Stomach (tissue), 9 donors: ENCODE data around the gene NIFK. TPM values are rescaled to one million over a fixed set of nuclear protein-coding genes. Genes with fewer than 3 reads are reported as not detected.
A peak's percentile ranks its signal among the peaks of the same experiment; 100 is the strongest.

Source experiments
- DNase-seq, 2 donors: peaks; one replicate each; pipeline versions ENCODE4 v3.0.0 to v3.0.0-alpha.2; 2013 to 2019
- H3K27ac ChIP-seq, 5 donors: fragments of 200-600 bp in 4 of 5; sonication (generic) in 4 of 5; one replicate each; pipeline ENCODE4 v1.5.1; 2013 to 2019; ENCODE audit warnings: mild to moderate bottlenecking in 1 of 5, moderate library complexity in 1 of 5
- H3K27me3 ChIP-seq, 3 donors: fragments of 200-600 bp; sonication (generic); one replicate each; pipeline ENCODE4 v1.5.1; 2017 to 2019; ENCODE audit warnings: mixed run types in 1 of 3
- H3K36me3 ChIP-seq, 4 donors: fragments of 200-600 bp; sonication (generic); 1 replicate in 3 of 4; 2 replicates in 1 of 4; pipeline ENCODE4 v1.5.1; 2016 to 2019
- H3K4me1 ChIP-seq, 4 donors: fragments of 200-600 bp; sonication (generic); one replicate each; pipeline ENCODE4 v1.5.1; 2016 to 2019
- H3K4me3 ChIP-seq, 4 donors: fragments of 200-600 bp; sonication (generic) in 3 of 4; one replicate each; pipeline ENCODE4 v1.5.1; 2016 to 2019; ENCODE audit warnings: mild to moderate bottlenecking in 1 of 4
- H3K9me3 ChIP-seq, 4 donors: fragments of 200-600 bp; sonication (generic); one replicate each; pipeline ENCODE4 v1.5.1; 2016 to 2019
- EP300 ChIP-seq: sonication (generic); formaldehyde crosslinking; IDR thresholded peaks from one replicate; pipeline ENCODE4 v1.6.1; 2017; ENCODE audit warnings: antibody characterized with exemption
- POLR2A ChIP-seq, 4 donors: fragments of 450-650 bp; IDR thresholded peaks; one replicate each; pipeline ENCODE4 v1.6.1; 2016; ENCODE audit warnings: antibody characterized with exemption in 4 of 4, control low read depth in 2 of 4, mild to moderate bottlenecking in 1 of 4, moderate library complexity in 1 of 4
- POLR2AphosphoS5 ChIP-seq, 3 donors: sonication (generic); formaldehyde crosslinking; IDR thresholded peaks; one replicate each; pipeline ENCODE4 v1.6.1; 2016; ENCODE audit warnings: antibody characterized with exemption in 3 of 3
- WGBS, 5 donors: extraction: QIAGEN DNeasy Blood & Tissue Kit in 3 of 5; methylation state at CpG; one replicate each; pipeline versions ENCODE4 v1.1.5 to v1.1.7; 2013 to 2018; 5-methylcytosine and 5-hydroxymethylcytosine counted together
- intact Hi-C: fragments of 100-400 bp; cut with DNase I; formaldehyde crosslinking; loops from one replicate; pipeline ENCODE4 v1.15.1; 2023; ENCODE audit warnings: low total_unique reads
- polyA plus RNA-seq, 3 donors: library from polyadenylated mRNA; stranded (reverse); fragments of 200-250 nt; gene quantifications; one replicate each; pipeline ENCODE4 v1.2.3, GENCODE V29; 2013
- total RNA-seq, 5 donors: library from RNA; depleted of rRNA; stranded (reverse); fragments of >200 nt; gene quantifications; one replicate each; pipeline versions ENCODE4 v1.1.0 to v1.2.3, GENCODE V29; 2014 to 2016
- TF ChIP-seq, protein P1 (sequence below), 7 experiments: fragments of 450-650 bp in 4 of 7; fragments of 200-600 bp in 3 of 7; sonication (generic) in 3 of 7; IDR thresholded peaks; one replicate each; pipeline ENCODE4 v1.5.1; 2016 to 2019; ENCODE audit warnings: antibody characterized with exemption in 7 of 7, control low read depth in 2 of 7, mild to moderate bottlenecking in 1 of 7
- donor health status: healthy with polysubstance abuse.
- donor health status: Bipolar disorder and iron deficiency.
- donor health status: healthy.

Gene NIFK
- total and polyA plus RNA-seq, 8 donors, result 13.6 to 58.0 (median 33.6) TPM

DNA sequence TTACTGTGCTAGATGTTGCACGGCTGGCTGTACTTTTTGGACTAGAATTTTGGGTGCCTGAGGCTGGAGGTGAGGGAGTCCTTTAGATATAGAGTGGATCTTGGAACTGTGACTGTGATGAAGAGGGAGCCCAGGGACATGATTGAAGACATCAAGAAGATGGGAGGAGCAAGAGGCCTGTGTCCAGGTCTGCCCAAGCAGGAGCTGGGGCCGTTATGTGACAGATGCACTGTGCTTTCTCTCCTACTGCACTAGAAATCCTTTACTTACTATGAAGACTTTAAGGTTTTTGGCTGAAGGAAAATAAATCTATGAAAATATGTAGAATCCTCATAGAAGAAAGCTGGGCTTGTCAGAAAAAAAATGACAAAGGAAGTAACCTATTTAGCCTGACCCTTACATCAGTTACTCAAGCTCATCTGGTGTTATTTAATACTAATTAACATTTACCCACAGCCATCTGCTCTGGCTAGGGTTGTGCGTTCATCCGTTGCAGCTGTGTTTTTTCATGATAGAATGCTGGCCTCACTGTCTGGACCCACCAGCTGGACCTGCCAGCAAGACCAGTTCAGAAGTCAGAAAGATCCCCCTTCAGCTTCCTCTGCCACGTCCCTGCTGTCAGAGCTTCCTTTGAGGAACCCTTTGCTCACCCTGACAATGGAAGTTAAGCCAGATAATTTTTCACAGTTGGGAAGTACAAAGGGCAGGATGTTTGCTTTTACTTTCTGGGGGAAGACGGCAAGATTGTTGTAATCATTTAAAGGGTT, 35.5 kb upstream of the NIFK start:
- Histone ChIP-seq H3K4me3 (no peak overlapping the region), H3K9me3 (no peaks in the 10 kb centered on the region), H3K36me3 (peaks cover 0 to 39% (median 32%) of the 10 kb centered on the region in 4 donors), H3K27ac (no peak overlapping the region), H3K27me3 (no peaks in the 10 kb centered on the region), H3K4me1 (peaks cover 0 to 4% (median 0%) of the 10 kb centered on the region in 4 donors)
- intact Hi-C loops, result no loop called here
- DNase-seq, result peak in 1 of 2 donors; percentile 64
- 34 to 46% (median 42%) methylated on average over 6 of the region's 6 CpGs for WGBS, 5 donors
- TF ChIP-seq EP300, result no peak
- TF ChIP-seq POLR2AphosphoS5 (IDR thresholded peaks at IDR 0.05), result no peak
- TF ChIP-seq, protein P1, sequence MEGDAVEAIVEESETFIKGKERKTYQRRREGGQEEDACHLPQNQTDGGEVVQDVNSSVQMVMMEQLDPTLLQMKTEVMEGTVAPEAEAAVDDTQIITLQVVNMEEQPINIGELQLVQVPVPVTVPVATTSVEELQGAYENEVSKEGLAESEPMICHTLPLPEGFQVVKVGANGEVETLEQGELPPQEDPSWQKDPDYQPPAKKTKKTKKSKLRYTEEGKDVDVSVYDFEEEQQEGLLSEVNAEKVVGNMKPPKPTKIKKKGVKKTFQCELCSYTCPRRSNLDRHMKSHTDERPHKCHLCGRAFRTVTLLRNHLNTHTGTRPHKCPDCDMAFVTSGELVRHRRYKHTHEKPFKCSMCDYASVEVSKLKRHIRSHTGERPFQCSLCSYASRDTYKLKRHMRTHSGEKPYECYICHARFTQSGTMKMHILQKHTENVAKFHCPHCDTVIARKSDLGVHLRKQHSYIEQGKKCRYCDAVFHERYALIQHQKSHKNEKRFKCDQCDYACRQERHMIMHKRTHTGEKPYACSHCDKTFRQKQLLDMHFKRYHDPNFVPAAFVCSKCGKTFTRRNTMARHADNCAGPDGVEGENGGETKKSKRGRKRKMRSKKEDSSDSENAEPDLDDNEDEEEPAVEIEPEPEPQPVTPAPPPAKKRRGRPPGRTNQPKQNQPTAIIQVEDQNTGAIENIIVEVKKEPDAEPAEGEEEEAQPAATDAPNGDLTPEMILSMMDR (IDR thresholded peaks at IDR 0.05), result no peak

DNA sequence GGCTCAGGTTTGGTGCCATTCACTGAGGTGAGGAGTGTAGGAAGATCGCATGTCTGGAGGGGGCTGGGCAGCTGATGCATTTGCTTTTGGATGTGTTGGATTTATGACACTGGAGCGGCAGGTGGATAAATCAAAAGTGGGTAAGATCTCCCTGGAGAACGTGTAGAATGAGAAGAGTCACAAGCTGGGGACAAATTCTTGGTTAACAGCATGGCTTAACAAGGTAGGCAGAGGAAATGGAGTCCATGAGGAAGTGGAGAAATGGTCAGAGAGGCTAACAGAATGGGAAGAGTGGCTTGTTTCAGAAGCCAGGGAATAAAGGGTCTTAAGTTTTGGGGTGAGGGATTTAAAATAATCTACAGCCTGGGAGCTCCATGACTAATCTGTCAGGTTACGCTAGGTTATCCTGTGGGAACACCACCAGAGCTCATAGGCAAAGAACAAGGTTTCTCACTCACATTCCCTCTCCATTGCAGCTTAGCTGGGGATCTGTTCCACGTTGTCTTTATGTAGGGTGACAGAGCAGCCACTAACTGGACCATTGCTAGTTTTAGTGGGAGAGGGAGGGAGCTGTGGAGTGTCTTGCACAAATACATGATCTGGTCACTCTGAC, 31.6 kb upstream of the NIFK start:
- no peak for DNase-seq
- Histone ChIP-seq H3K27me3 (no peaks in the 10 kb centered on the region), H3K4me3 (no peak overlapping the region), H3K36me3 (peaks cover 33 to 78% (median 71%) of the 10 kb centered on the region in 4 donors), H3K27ac (no peak overlapping the region), H3K4me1 (no peaks in the 10 kb centered on the region), H3K9me3 (no peaks in the 10 kb centered on the region)
- 79 to 91% (median 89%) methylated on average over 5 of the region's 5 CpGs for WGBS, 5 donors
- TF ChIP-seq POLR2AphosphoS5 (IDR thresholded peaks at IDR 0.05) (no peak), EP300 (no peak)
- intact Hi-C loops, result no loop called here

GRCh38 chr2:121766624-121767023, 29.9 kb upstream of the NIFK start:
- H3K27me3 ChIP-seq, result no peaks in the 10 kb centered on the region
- no peaks in the 10 kb centered on the region for H3K4me1 ChIP-seq
- WGBS, 5 donors, result 43 to 77% (median 52%) methylated on average over 1 of the region's 1 CpG
- H3K36me3 ChIP-seq, result peaks cover 47 to 94% (median 87%) of the 10 kb centered on the region in 4 donors
- intact Hi-C loops, result no loop called here
- H3K27ac ChIP-seq, result no peak overlapping the region
- DNase-seq, result no peak
- H3K9me3 ChIP-seq, result no peaks in the 10 kb centered on the region
- no peak overlapping the region for H3K4me3 ChIP-seq
- TF ChIP-seq EP300, result no peak
- no peak for TF ChIP-seq POLR2AphosphoS5 (IDR thresholded peaks at IDR 0.05)
- TF ChIP-seq, protein P1 (IDR thresholded peaks at IDR 0.05), result no peak
- TF ChIP-seq POLR2A (IDR thresholded peaks at IDR 0.05), result no peak

GRCh38 chr2:121764681-121765228, 28.1 kb upstream of the NIFK start:
- WGBS, 5 donors, result 92 to 96% (median 94%) methylated on average over 10 of the region's 10 CpGs
- H3K36me3 ChIP-seq, result peaks cover 63 to 100% (median 99%) of the 10 kb centered on the region in 4 donors
- no peak for DNase-seq

More at GRCh38 chr2:121764681-121765228, 28.1 kb upstream of the NIFK start:
- no peak for TF ChIP-seq POLR2AphosphoS5 (IDR thresholded peaks at IDR 0.05)
- no peak for TF ChIP-seq POLR2A (IDR thresholded peaks at IDR 0.05)
- TF ChIP-seq EP300, result no peak
- Histone ChIP-seq H3K4me1 (peaks cover 0 to 6% (median 0%) of the 10 kb centered on the region in 4 donors), H3K27ac (no peak overlapping the region), H3K27me3 (no peaks in the 10 kb centered on the region), H3K9me3 (no peaks in the 10 kb centered on the region), H3K4me3 (no peak overlapping the region)
- intact Hi-C loops, result no loop called here
